Transverse colon (tissue), 4 donors: ENCODE data around the gene GBGT1.

ENCODE experiments used
- POLR2A ChIP-seq: fragments of 450-650 bp; IDR thresholded peaks from one replicate; pipeline ENCODE4 v1.6.1; 2016; ENCODE audit warnings: antibody characterized with exemption, mild to moderate bottlenecking, moderate library complexity
- POLR2AphosphoS5 ChIP-seq, 3 donors: sonication (generic); formaldehyde crosslinking; IDR thresholded peaks; one replicate each; pipeline ENCODE4 v1.6.1; 2016; ENCODE audit warnings: antibody characterized with exemption in 3 of 3
- TF ChIP-seq, protein P1 (sequence below), 5 experiments: fragments of 200-600 bp in 3 of 5; fragments of 450-650 bp in 2 of 5; sonication (generic) in 3 of 5; IDR thresholded peaks; 1 replicate in 2 of 5; 2 replicates in 3 of 5; pipeline ENCODE4 v1.5.1; 2016 to 2017; ENCODE audit warnings: antibody characterized with exemption in 5 of 5, inconsistent platforms in 3 of 5, mild to moderate bottlenecking in 2 of 5, moderate library complexity in 1 of 5

DNA sequence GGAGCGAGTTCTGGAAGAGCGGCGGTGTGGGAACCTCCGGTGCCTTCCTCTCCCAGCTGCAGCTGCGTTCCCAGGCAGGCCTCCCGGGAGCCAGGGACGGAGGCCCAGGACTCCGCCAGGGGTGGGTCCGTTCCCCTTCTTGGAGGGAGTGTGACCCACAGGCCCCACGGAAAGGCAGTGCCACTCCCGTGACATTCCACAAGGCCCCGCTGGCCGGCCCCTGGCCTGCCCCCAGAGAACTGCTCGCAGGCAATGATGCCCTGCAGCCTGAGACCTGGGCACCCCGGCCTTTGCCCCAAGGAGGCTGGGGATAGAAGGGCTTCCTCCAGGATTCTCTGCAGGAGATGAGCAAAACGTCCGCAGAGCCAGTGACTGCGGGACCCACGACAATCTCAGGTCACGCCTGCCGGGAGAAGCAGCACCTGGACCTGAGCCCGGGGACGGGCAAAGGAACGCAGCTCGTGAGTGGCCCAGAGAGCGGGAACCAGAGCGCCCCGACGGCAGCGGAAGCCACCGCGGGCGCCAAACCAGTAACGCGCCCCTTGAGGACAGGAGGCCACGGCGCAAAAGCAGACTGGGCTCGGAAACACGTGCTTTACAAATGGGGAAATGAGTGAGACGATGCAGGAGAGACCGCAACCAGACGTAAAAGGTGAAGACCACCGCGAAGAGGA lies 36.1 kb upstream of the GBGT1 start:
- TF ChIP-seq POLR2AphosphoS5 (IDR thresholded peaks at IDR 0.05) (no peak), POLR2A (no peak)
- TF ChIP-seq, protein P1, sequence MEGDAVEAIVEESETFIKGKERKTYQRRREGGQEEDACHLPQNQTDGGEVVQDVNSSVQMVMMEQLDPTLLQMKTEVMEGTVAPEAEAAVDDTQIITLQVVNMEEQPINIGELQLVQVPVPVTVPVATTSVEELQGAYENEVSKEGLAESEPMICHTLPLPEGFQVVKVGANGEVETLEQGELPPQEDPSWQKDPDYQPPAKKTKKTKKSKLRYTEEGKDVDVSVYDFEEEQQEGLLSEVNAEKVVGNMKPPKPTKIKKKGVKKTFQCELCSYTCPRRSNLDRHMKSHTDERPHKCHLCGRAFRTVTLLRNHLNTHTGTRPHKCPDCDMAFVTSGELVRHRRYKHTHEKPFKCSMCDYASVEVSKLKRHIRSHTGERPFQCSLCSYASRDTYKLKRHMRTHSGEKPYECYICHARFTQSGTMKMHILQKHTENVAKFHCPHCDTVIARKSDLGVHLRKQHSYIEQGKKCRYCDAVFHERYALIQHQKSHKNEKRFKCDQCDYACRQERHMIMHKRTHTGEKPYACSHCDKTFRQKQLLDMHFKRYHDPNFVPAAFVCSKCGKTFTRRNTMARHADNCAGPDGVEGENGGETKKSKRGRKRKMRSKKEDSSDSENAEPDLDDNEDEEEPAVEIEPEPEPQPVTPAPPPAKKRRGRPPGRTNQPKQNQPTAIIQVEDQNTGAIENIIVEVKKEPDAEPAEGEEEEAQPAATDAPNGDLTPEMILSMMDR (IDR thresholded peaks at IDR 0.05) = peak in 1 of 5 experiments; percentile 11
